GM18502 (cell line): ENCODE measurements around the gene SLIT3.

ENCODE experiments used
- ATAC-seq: cut with Tn5 transposase; IDR thresholded peaks from one replicate; pipeline ENCODE4 v1.9.1; 2021; ENCODE audit warnings: mild to moderate bottlenecking; ENCODE audit not compliant: unreplicated experiment, poor library complexity

The SLIT3 gene

DNA sequence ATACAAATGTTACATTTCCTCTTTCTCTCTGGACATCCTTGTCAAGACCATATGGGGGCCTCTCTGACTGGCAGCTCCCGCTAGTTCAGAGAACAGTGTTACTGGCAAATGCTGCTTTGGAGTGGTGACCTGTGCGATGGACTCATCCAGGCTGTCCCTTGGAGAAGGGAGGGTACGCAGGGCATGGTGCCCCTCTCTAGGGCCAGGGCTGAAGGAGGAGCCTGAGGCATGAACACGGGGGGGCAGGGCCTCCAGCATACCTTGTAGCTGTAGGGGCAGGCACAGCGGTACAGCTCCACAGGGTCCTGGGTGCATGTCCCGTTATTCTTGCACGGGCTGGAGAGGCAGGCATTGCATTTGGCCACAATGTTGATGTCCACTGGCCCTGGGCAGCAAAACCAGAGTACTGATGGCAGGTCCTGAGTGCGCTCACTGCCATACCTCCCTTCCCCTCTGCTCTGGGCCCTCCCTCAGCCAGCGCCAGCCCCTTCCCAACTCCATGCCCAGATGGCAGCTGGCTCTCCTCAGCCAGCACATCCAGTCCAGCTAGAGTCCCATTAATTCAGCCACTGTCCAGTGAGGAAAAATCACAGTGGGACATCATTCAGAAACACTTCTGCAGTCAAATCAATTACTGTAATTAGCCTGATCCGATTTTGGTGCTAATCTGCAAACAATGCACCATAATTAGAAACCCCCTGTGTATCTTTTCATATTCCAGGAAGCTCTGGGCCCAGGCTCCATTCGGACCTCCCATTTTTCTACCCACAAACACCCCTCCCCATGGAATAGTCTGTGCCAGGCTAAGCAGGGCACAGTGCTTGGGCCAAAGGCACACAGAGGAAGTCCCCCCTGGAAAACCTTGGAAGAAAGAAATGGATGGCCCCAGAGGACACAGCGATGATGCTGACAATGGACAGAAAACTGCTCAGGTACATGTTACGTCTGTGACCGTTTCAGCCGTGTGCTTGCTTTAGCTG, 592.9 kb downstream of the SLIT3 start:
- no peak for ATAC-seq

DNA sequence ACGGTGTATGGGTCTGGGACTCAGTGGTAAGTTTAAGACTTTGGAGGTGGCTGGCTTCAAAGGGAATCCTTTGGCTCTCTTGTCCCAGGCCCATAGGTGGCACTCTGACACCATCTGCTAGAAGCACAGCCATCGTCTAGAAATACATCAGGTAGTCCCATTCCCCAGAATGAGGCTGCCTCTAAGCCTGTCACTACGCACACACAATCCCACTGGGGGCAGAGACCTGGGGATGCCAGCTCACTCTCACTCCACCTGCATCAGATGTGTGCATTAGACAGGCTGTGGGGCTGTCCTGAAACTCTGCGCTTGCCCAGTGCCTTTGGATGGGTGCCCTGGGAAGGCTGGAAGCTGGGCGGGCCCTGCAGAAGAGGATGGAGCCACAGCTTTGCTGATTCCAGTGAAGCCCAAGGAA, 594.3 kb downstream of the SLIT3 start:
- no peak for ATAC-seq

DNA sequence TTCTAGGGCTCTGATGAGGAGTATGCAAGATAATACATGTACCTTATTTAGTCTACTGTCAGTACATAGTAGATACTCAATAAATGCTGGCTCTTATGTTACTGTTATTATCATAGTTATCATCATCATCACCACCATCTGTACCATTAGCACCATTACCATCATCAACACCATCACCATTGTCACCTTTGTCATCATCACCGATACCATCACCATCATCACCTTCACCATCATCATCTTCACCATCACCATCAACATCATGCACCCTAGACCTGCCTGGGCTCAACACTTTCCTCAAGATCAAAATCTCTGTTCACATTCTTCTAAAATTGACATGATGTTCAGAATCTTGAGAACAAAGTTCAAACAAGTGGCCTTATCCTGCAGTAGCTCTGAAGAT, 595.6 kb downstream of the SLIT3 start:
- ATAC-seq = no peak

DNA sequence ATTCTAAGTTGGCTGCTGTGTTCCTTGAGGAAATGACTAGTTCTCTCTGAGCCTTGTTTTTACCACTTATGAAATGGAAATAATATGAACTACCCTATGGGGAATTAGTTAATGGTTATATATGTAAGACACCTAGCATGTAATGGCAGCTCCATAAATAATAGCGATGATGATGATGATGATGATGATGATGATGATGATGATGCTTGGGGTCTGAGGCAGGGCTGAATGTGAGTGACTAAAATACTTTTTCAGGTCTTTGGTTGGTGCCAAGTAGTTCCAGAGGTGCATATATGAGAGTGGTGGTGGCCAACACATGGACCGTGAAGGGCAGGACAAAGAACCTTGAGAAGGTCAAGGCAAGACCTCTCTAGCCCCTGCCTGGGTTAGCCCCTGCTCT, 598.4 kb downstream of the SLIT3 start:
- no peak for ATAC-seq

DNA sequence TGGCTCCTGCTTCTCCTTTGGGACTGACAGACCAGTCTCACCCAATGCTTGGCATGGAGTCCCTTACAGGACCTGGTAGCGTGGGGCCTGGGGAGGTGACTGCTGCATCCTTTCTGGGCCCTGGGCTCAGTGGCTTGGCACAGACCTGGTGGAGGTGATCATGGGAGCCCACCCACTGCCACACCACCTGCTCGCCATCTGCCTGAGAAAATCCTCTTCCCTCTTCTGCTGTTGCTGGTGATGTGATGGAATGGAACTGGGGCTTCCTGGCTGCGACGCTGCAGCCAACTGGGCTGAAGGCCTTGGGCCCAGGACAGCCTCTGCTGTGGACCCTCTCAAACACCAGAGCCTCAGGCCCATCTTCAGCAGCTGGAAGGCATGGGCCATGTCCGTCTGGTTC, 599.3 kb downstream of the SLIT3 start:
- no peak for ATAC-seq

DNA sequence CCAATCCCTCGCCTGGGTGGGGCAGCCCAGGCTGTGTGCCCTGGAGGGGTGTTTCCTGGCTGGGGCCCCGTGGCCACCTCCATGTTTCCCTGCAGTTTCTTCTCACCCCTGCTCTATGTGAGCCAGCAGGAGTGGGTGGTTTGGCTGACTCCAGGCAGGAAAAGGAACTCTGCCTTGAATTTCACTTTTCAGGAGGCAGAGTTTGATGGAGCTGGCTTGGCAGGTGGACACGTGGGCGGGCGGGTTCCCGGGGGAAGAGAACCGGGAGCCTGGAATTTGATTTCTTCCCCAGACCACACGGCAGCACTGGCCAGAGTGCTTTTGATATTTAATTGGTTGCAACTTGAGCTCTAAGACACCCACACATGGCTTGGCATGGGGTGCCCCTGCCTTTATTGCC, 601.9 kb downstream of the SLIT3 start:
- no peak for ATAC-seq

DNA sequence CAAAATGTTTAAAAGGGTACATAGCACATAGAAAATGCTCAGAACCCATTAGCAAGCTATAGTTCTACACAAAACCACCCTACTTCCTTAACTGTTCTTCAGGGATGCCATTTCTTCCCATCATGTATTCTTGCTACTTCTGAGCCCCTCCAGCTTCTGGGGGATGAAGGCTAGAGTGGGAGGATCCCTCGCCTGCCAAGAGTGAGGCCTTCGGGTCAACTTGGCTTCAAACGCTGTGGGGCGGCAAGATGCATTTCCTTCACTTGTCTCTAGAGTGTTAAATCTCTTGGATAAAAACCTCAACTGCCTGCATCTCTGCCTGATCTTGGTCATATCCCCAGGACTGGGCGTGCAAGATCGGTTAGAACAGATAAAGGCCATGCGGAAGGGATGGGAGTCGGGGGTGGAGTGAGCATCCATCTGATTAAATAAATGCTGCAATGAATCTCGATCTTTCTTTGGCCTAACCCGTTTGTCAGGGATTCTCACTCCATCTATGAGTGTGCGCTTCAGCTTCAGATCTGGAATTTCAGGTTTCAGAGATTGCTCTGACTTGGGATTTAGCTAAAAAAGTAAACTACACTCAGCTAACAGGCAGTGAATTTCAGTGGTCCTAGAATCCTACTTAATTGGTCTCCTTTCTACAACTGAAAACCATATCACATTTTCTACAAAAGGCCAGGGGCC, 603.8 kb downstream of the SLIT3 start:
- ATAC-seq = no peak

DNA sequence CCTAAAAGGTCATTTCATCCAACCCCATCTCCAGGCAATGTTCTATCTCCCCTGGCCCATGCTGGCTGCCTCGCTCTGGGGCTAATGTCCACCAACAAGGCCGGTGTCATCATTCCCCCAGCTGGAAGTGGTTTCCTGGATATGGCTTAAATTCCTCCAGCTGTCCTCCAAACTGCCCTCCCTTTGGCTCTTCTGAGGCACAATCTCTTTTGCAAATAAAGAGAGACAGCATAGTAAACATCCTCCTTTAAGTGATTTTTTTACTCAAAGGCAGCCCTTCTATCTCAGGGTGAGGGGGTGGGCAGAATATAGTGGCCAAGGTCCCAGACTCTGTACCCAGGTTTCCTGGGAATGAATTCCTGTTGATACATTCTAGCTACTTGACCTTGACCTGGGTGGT, 604.3 kb downstream of the SLIT3 start:
- no peak for ATAC-seq

DNA sequence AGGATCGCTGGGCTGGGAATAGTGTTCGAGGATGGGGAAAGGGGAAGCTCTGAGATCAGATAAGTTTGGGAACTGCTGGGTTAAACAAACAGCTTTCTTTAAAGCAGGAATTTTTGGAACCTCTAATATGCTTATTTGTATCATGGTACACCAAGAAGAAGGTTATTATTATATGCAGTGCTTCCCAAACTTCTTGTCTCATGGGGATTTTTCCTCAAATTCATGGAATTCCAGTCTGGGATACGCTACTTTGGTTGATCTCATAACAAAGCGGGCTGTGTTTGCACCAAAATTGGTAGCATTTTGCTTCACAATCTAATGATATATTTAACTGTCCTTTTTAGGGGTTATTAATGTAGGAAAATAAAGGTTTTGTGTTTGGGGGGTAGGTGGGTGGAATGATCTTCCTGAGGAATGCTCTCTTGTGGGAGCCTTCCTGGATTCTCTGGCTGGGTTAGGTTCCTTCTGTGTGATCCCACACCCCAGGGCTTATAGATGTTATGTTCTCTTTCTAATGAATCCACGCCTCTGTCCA, 605.6 kb downstream of the SLIT3 start:
- no peak for ATAC-seq

DNA sequence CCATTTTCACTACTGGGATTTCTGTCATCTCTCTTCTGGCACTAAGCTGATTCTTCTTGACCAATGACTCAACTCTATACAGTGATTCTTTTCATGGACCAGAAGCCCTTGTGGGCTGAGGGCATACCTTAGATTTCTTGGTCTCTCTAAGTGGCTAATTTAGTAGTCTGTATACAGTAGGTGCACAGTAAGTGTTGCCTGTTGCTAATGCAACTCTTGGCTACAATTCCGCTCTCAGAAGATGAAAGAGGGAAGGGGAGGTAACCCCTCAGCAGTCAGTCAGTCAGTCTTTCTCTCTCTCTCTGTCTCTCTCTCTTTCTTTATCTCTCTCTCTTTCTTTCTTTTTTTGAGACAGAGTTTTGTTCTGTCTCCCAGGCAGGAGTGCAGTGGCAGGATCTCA, 606.6 kb downstream of the SLIT3 start:
- no peak for ATAC-seq

DNA sequence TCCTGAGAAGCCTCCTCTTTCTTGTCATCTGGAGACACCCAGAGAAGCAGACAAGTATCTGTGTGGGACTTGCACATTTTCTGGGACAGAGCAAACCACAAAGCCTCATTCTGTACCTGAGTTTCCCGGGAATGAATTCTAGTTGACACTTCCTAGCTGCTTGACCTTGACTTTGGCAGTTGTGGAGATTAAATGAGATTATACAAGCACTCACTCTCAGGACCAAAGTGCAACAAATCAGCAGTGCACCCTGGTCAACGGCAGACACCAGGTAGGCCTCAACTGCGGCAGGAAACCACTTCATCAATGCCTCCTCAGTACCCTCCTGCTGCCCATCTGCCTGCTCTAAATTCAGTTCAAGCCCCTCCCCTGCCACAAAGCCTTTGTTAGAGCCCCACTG, 607.1 kb downstream of the SLIT3 start:
- ATAC-seq = no peak

DNA sequence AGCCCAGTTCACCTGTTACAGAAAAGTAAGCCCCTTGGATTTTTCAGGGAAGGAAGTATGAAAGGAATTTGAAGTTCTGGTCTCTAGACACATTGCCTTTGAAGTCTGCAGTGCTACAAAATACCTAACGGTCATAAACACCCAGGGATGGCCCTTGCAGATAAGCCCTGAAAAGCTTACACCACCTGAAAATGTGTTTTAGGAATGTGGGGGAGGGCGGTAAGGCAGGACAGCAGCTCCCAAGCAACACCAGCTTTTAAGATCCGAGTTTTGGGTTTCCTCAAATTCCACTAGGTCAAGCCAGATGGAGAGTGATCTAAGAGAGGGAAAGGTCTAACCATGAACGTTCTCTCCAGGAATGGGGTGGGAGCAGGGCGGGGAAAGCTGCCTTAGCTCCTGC, 607.6 kb downstream of the SLIT3 start:
- ATAC-seq = no peak

DNA sequence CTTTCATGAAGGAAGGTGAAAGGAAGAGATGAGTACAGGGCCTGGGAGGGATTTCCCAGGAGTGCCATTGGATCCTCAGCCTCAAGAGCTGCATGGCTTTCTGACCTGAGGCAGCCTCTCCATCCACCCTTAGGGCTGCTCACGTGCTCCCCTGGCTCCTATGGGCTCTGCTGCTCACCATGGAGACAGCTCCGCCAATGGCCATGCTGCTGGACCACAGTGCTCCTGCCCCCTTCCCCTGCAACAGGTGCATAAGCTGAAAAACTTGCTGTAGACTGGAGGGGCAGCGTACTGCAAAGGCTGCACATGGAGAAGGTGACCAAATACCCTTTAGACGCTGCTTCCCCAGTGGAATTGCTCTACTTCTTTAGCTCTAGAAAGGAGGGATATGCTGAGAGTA, 609.0 kb downstream of the SLIT3 start:
- ATAC-seq = no peak

DNA sequence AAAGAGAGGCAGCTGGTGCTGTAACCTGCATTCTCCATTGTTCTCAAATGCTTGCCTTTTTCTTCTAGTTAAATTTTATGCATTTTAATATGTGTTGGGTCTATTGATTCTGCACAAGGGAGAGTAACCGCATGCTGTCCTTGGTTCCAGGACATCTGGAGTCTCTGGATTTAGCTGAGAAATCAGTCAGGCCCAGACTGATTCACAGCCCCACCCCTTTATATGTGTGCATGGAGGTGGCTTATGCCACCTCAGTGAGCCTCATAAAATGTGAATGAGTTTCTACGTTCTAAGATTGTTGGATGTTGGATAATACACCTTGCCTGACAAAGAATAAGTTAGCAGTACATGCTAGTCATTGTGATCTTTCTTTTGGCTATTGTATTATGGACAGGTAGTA, 611.7 kb downstream of the SLIT3 start:
- no peak for ATAC-seq

DNA sequence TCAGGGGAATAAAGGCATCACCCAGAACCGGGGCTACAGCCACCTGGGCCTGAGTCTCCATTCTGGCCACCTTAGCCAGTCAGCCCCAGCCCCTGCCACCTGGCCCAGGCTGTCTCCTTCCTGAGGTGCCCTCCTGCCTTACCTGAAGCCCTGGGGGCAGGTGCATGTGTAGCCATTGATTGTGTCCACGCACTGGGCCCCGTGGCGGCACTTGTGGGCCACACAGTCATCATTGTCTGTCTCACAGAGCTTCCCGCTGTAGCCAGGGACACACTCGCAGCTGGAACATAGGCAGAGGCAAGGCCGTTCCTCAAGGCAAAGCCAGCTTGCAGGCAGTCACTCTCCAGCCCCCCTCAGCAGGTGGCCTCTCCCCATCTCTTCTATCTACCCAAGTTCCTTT, 614.1 kb downstream of the SLIT3 start:
- ATAC-seq = no peak

DNA sequence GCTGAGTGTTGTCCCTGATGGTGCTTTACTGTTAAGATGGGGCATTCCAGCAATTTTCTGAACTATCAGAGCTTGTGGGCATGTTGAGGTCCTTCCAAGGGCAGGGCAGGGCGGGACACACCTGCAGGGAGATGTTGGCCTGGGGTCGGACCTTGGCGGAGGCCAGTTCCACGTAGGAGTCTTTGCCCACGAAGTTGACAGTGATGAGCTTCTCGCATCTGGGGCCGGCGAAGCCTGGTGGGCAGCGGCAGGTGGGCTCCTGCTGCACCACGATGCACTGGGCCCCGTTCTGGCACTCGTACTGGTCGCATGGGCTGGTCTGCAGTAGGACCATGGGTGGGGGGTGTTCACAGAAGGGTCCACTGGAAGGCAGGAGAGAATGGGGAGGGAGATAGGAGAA, 615.4 kb downstream of the SLIT3 start:
- no peak for ATAC-seq

DNA sequence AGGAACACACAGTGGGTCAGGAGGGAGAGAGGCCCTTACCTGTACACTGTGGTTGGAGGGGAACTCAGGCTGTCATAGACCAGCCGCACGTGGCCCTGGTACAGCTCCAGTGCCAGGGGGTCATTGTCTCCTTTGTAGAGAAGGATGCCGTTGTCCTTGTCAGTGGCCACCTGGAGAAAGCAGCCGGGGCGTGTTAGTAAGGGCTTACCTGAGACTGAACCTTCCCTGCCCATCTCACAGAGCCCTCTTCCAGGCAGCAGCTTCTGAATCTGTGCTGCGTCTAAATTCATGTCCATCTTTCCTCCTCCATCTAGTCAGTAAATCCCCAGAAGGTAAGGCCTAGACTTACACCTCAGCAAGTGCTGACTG, 617.0 kb downstream of the SLIT3 start:
- no peak for ATAC-seq

DNA sequence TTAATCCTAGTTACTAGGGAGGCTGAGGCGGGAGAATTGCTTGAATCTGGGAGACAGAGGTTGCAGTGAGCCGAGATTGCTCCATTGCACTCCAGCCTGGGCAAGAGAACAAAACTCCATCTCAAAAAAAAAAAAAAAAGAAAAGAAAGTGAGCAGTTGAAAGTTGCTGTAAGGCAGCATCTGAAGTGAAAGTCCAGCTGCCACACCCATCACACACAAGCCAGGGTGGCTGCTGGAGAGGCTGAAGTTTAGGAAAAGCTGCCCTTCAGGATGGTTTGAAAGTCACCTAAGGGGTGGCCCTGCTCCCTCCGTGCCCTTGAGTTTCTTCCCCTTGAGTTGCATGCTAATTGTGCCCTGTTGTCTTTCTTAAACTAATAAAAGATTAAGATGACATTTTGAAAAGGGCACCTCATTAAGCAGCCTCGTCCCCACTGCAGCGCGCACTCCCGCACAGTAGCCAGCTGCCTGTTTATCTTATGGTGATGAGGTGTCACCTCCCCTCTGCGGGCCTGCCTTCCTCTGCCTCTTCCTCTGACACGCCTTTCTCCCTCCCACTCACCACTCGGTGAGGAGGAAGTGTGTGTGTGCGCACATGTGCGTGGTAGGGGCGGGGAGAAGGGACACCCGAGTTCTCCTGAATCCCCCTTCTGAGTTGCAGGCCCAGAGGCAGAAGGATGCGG, 617.6 kb downstream of the SLIT3 start:
- ATAC-seq = no peak

DNA sequence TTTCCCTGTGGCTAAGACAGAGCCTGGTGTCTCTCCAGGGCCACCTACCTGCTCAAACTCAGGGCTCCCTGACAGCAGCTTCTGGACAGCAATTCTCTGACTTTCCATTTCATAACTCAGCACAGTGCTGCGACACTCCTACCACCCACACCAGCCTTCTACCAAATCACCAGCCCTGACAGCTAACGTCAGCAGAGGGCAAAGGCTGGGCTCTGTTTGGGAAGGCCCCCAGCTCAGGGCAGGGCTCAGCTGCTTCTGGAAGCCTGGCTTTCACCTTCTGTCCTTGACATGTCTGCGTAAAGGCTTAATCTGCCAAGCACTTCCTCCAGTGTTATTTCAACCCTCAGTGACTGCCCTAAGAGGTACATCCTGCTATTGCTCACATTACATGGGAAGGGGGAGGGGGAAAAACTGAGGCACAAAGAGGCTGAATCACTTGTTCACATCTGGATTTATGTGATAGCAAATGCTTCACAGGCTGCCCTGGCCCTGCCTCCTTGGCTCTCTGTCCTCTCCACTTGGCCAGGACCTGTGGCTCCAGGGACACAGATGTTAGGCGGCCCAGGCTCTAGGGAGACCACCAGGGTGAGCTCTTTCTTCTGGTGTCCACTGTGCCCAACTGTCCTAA, 619.3 kb downstream of the SLIT3 start:
- no peak for ATAC-seq

DNA sequence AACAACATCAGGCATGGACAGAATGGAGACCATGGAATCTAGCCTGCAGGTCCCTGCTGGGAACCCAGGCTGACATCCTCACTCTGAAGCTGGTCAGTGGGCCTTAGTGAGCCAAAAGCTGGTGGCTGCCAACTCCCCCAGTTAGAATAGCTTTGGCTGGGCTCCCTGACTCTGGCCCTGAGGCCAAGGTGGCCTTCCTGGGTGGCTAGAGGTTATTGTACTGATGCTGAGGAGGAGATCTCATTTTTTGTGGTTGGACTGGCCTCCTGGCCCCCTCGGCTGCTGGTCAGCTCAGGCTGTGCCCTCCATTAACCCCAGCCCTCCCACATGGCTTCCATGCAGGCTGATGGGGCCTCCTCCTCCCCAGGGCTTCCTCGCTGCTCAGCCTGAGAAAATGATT, 620.5 kb downstream of the SLIT3 start:
- ATAC-seq = no peak
